ENCODE results near the gene ARL16. TPM values are rescaled to one million over a fixed set of nuclear protein-coding genes. Genes with fewer than 3 reads are reported as not detected.
A peak's percentile ranks its signal among the peaks of the same experiment; 100 is the strongest.

ARL16 gene
- total and polyA plus RNA-seq, 4 donors, result 7.9 to 24.3 (median 11.3) TPM

DNA sequence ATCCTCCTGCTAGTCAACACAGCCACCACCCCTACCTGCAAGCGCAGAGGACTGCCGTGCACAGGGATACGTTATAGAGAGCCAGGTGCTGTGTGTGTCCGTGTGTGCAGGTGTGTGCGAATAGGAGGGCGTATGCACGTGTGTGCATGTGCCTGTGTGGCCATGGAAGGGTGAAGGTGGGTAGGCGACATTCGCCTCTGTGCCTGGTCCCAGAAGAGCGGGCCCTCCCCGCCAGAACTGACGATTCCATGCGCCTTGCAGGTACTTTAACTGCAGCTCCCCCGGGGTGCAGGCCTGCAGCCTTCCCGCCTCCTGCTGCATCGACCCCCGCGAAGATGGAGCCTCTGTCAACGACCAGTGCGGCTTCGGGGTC, 36.0 kb downstream of the ARL16 start:
- WGBS, result 36% methylated on average over 21 of the region's 21 CpGs
- H3K27ac ChIP-seq (ENCODE audit: low read depth in 1 of 2, low read length in 2 of 2), result no peak overlapping the region
- peaks cover 0 to 5% (median 2%) of the 10 kb centered on the region in 4 donors for H3K9me3 ChIP-seq (ENCODE audit: control insufficient read depth in 4 of 4, low read length in 3 of 4)
- H3K4me3 ChIP-seq (ENCODE audit: low read depth in 1 of 3, low read length in 3 of 3), result no peak overlapping the region
- DNase-seq (ENCODE audit: low spot score), result no peak
- no peaks in the 10 kb centered on the region for H3K4me1 ChIP-seq (ENCODE audit: control insufficient read depth in 4 of 4, insufficient read depth in 4 of 4, low read length in 3 of 4)
- no peak overlapping the region for H3K9ac ChIP-seq (ENCODE audit: low read depth in 1 of 2, low read length in 2 of 2)
- peaks cover 0 to 6% (median 3%) of the 10 kb centered on the region in 4 donors for H3K27me3 ChIP-seq (ENCODE audit: control insufficient read depth in 4 of 4, insufficient read depth in 4 of 4, low read length in 3 of 4)
- TF ChIP-seq YY1 (IDR thresholded peaks at IDR 0.05), result no peak
- no peak for TF ChIP-seq NR2F2 (IDR thresholded peaks at IDR 0.05)
- TF ChIP-seq, protein P1, sequence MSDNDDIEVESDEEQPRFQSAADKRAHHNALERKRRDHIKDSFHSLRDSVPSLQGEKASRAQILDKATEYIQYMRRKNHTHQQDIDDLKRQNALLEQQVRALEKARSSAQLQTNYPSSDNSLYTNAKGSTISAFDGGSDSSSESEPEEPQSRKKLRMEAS (IDR thresholded peaks at IDR 0.05), result no peak
- TF ChIP-seq HNF4A (conservative IDR thresholded peaks at IDR 0.05), result no peak
- no peak for TF ChIP-seq HNF4G (IDR thresholded peaks at IDR 0.05)
- no peak for TF ChIP-seq GABPA (IDR thresholded peaks at IDR 0.05 in 1 of 2, conservative IDR thresholded peaks at IDR 0.05 in 1 of 2)
- no peak for TF ChIP-seq FOXA1 (IDR thresholded peaks at IDR 0.05)
- TF ChIP-seq, protein P2, sequence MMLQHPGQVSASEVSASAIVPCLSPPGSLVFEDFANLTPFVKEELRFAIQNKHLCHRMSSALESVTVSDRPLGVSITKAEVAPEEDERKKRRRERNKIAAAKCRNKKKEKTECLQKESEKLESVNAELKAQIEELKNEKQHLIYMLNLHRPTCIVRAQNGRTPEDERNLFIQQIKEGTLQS (IDR thresholded peaks at IDR 0.05), result no peak
- TF ChIP-seq RAD21 (IDR thresholded peaks at IDR 0.05), result no peak
- TF ChIP-seq SP1 (IDR thresholded peaks at IDR 0.05), result no peak
- no peak for TF ChIP-seq FOXA2 (IDR thresholded peaks at IDR 0.05)
- TF ChIP-seq, protein P3, sequence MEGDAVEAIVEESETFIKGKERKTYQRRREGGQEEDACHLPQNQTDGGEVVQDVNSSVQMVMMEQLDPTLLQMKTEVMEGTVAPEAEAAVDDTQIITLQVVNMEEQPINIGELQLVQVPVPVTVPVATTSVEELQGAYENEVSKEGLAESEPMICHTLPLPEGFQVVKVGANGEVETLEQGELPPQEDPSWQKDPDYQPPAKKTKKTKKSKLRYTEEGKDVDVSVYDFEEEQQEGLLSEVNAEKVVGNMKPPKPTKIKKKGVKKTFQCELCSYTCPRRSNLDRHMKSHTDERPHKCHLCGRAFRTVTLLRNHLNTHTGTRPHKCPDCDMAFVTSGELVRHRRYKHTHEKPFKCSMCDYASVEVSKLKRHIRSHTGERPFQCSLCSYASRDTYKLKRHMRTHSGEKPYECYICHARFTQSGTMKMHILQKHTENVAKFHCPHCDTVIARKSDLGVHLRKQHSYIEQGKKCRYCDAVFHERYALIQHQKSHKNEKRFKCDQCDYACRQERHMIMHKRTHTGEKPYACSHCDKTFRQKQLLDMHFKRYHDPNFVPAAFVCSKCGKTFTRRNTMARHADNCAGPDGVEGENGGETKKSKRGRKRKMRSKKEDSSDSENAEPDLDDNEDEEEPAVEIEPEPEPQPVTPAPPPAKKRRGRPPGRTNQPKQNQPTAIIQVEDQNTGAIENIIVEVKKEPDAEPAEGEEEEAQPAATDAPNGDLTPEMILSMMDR (IDR thresholded peaks at IDR 0.05; ENCODE audit: low read depth, low read length, missing input control), result no peak
- no peak for TF ChIP-seq JUND (IDR thresholded peaks at IDR 0.05)
- no peak for TF ChIP-seq TAF1 (conservative IDR thresholded peaks at IDR 0.05)
- TF ChIP-seq, protein P4, sequence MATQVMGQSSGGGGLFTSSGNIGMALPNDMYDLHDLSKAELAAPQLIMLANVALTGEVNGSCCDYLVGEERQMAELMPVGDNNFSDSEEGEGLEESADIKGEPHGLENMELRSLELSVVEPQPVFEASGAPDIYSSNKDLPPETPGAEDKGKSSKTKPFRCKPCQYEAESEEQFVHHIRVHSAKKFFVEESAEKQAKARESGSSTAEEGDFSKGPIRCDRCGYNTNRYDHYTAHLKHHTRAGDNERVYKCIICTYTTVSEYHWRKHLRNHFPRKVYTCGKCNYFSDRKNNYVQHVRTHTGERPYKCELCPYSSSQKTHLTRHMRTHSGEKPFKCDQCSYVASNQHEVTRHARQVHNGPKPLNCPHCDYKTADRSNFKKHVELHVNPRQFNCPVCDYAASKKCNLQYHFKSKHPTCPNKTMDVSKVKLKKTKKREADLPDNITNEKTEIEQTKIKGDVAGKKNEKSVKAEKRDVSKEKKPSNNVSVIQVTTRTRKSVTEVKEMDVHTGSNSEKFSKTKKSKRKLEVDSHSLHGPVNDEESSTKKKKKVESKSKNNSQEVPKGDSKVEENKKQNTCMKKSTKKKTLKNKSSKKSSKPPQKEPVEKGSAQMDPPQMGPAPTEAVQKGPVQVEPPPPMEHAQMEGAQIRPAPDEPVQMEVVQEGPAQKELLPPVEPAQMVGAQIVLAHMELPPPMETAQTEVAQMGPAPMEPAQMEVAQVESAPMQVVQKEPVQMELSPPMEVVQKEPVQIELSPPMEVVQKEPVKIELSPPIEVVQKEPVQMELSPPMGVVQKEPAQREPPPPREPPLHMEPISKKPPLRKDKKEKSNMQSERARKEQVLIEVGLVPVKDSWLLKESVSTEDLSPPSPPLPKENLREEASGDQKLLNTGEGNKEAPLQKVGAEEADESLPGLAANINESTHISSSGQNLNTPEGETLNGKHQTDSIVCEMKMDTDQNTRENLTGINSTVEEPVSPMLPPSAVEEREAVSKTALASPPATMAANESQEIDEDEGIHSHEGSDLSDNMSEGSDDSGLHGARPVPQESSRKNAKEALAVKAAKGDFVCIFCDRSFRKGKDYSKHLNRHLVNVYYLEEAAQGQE (IDR thresholded peaks at IDR 0.05), result no peak
- no peaks in the 10 kb centered on the region for H3K36me3 ChIP-seq (ENCODE audit: control insufficient read depth in 4 of 4, insufficient read depth in 3 of 4, low read depth in 1 of 4, low read length in 3 of 4)

DNA sequence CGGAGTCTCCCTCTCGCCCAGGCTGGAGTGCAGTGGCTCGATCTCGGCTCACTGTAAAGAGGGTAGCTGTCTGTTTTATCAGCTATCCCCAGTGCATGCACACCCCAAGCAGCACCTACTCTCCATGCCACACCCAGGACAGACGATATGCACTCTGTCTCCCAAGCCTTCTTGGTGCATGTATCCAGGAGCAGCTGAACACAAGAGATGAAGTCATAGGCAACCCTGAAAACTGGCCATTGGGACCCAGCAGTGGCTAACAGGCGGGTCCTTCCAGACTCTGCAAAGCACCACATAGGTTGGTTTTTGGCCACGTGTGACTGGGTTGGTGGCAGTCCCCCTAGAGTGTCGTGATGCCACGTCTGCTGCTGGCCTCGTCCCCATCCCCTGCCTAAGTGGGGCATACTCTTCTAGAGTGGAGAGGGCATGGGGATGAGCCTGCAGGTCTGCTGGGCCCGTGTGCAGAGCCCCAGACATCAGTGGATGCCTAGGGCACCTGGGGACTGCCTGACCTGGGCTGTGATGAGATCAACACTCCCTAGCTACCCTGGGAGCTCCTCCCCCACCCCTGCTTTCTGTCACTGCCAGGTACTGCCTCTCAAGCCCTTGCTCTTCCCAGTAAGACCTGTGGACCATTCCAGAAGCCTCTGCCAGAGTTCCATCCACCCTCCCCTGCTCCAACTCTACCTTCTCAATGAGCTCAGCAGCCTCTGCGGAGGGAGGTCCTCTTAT, 36.6 kb downstream of the ARL16 start:
- whole genome bisulfite sequencing, result 76% methylated on average over 12 of the region's 12 CpGs
- no peaks in the 10 kb centered on the region for H3K36me3 ChIP-seq (ENCODE audit: control insufficient read depth in 4 of 4, insufficient read depth in 3 of 4, low read depth in 1 of 4, low read length in 3 of 4)
- H3K27me3 ChIP-seq (ENCODE audit: control insufficient read depth in 4 of 4, insufficient read depth in 4 of 4, low read length in 3 of 4), result peaks cover 0 to 6% (median 3%) of the 10 kb centered on the region in 4 donors
- TF ChIP-seq RXRA (IDR thresholded peaks at IDR 0.05), result no peak
- TF ChIP-seq, protein P3 (IDR thresholded peaks at IDR 0.05; ENCODE audit: low read depth, low read length, missing input control), result no peak
- TF ChIP-seq, protein P1 (IDR thresholded peaks at IDR 0.05), result no peak
- TF ChIP-seq SP1 (IDR thresholded peaks at IDR 0.05), result no peak
- no peak for TF ChIP-seq TAF1 (conservative IDR thresholded peaks at IDR 0.05)
- TF ChIP-seq EGR1 (IDR thresholded peaks at IDR 0.05; ENCODE audit: low read depth in 2 of 2), result no peak
- no peak for TF ChIP-seq HNF4A (conservative IDR thresholded peaks at IDR 0.05)
- no peak for TF ChIP-seq NR2F2 (IDR thresholded peaks at IDR 0.05)
- TF ChIP-seq FOXA2 (IDR thresholded peaks at IDR 0.05), result no peak
- TF ChIP-seq, protein P5, sequence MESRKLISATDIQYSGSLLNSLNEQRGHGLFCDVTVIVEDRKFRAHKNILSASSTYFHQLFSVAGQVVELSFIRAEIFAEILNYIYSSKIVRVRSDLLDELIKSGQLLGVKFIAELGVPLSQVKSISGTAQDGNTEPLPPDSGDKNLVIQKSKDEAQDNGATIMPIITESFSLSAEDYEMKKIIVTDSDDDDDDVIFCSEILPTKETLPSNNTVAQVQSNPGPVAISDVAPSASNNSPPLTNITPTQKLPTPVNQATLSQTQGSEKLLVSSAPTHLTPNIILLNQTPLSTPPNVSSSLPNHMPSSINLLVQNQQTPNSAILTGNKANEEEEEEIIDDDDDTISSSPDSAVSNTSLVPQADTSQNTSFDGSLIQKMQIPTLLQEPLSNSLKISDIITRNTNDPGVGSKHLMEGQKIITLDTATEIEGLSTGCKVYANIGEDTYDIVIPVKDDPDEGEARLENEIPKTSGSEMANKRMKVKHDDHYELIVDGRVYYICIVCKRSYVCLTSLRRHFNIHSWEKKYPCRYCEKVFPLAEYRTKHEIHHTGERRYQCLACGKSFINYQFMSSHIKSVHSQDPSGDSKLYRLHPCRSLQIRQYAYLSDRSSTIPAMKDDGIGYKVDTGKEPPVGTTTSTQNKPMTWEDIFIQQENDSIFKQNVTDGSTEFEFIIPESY (IDR thresholded peaks at IDR 0.05), result no peak
- no peak for TF ChIP-seq RAD21 (IDR thresholded peaks at IDR 0.05)
- no peak for TF ChIP-seq YY1 (IDR thresholded peaks at IDR 0.05)
- no peak for TF ChIP-seq GABPA (IDR thresholded peaks at IDR 0.05 in 1 of 2, conservative IDR thresholded peaks at IDR 0.05 in 1 of 2)

More for the DNA sequence above, 36.6 kb downstream of the ARL16 start:
- Histone ChIP-seq H3K9me3 (ENCODE audit: control insufficient read depth in 4 of 4, low read length in 3 of 4) (peaks cover 0 to 5% (median 2%) of the 10 kb centered on the region in 4 donors), H3K9ac (ENCODE audit: low read depth in 1 of 2, low read length in 2 of 2) (no peak overlapping the region), H3K27ac (ENCODE audit: low read depth in 1 of 2, low read length in 2 of 2) (no peak overlapping the region), H3K4me3 (ENCODE audit: low read depth in 1 of 3, low read length in 3 of 3) (no peak overlapping the region), H3K4me1 (ENCODE audit: control insufficient read depth in 4 of 4, insufficient read depth in 4 of 4, low read length in 3 of 4) (no peaks in the 10 kb centered on the region)
- DNase-seq (ENCODE audit: low spot score), result peak; percentile 72
